HCT116 (cell line): ENCODE results near the gene CISH. TPM values are rescaled to one million over a fixed set of nuclear protein-coding genes. Genes with fewer than 3 reads are reported as not detected.

Experiments used
- ATAC-seq: fragments of 200-7000 bp; cut with Tn5 transposase; 2 replicates; pipeline ENCODE4 v1.9.1; 2020; ENCODE audit warnings: mild to moderate bottlenecking, moderate library complexity
- BruUV-seq: library from RNA; stranded (reverse); fragments of 400-500 nt; replicated peaks from 2 replicates; lab custom pipeline; 2021; lab: Mats Ljungman, UMichigan
- CTCF ChIA-PET: fragments of 300-600 bp; sonication (Branson Sonifier 250); formaldehyde crosslinking; loops from one replicate; lab custom pipeline; 2021; ENCODE audit warnings: antibody characterized with exemption; lab: Charles Lee
- POLR2A ChIA-PET: fragments of 300-600, 350-600 bp; sonication (Branson Sonifier 250); formaldehyde crosslinking; loops from one replicate; lab custom pipeline; 2021; ENCODE audit warnings: antibody characterized with exemption; lab: Charles Lee
- RAD21 ChIA-PET, 2 experiments: fragments of 300-600 bp; sonication (Branson Sonifier 250); formaldehyde crosslinking; loops; one replicate each; lab custom pipeline; 2023; ENCODE audit warnings: low total read pairs in 2 of 2; ENCODE audit not compliant: uncharacterized antibody in 2 of 2, unreplicated experiment in 2 of 2, low non-redundant PET in 1 of 2; lab: Charles Lee
- DNase-seq: peaks from one replicate; pipeline ENCODE4 v3.0.0-alpha.2; 2010; ENCODE audit warnings: low read depth, low spot score
- H2AFZ ChIP-seq: fragments of 200-600 bp; shearing (Covaris generic), sonication (generic); 2 replicates; pipeline ENCODE4 v1.6.1; 2017; ENCODE audit warnings: low read depth, mixed run types, mixed read lengths, antibody characterized with exemption, low read length; ENCODE audit not compliant: poor library complexity, severe bottlenecking
- H3K27ac ChIP-seq: 2 replicates; pipeline ENCODE4 v1.5.1; 2012; ENCODE audit warnings: low read depth, low read length
- H3K27me3 ChIP-seq: fragments of 200-600 bp; sonication (generic); 2 replicates; pipeline ENCODE4 v1.6.1; 2016; ENCODE audit warnings: mixed run types, low read length, mixed read lengths; ENCODE audit not compliant: insufficient read depth
- H3K36me3 ChIP-seq, 2 experiments: fragments of 200-500 bp in 1 of 2; fragments of 200-600 bp in 1 of 2; sonication (Bioruptor generic) in 1 of 2; sonication (generic) in 1 of 2; 2 replicates each; pipeline versions ENCODE4 v1.5.1 to v1.6.1; 2014 to 2016; ENCODE audit warnings: low read length in 2 of 2, inconsistent platforms in 1 of 2, mixed read lengths in 1 of 2, mixed run types in 1 of 2; ENCODE audit not compliant: insufficient read depth in 2 of 2, control insufficient read depth in 1 of 2
- H3K4me1 ChIP-seq, 2 experiments: fragments of 200-600 bp in 1 of 2; sonication (generic) in 1 of 2; 2 replicates each; pipeline versions ENCODE4 v1.5.1 to v1.6.1; 2012 to 2017; ENCODE audit warnings: low read length in 2 of 2, inconsistent platforms in 1 of 2, mild to moderate bottlenecking in 1 of 2, mixed read lengths in 1 of 2, mixed run types in 1 of 2, moderate library complexity in 1 of 2; ENCODE audit not compliant: insufficient read depth in 2 of 2, control insufficient read depth in 1 of 2
- H3K4me2 ChIP-seq: fragments of 200-600 bp; sonication (generic); 2 replicates; pipeline ENCODE4 v1.6.1; 2017; ENCODE audit warnings: mixed run types, low read length, mixed read lengths
- H3K4me3 ChIP-seq, 2 experiments: fragments of 200-600 bp in 1 of 2; sonication (generic) in 1 of 2; replicated peaks in 1 of 2; 2 replicates each; pipeline ENCODE4 v1.5.1; 2011 to 2016; ENCODE audit warnings: low read length in 2 of 2, control low read depth in 1 of 2, low read depth in 1 of 2, mild to moderate bottlenecking in 1 of 2, mixed read lengths in 1 of 2, mixed run types in 1 of 2
- H3K79me2 ChIP-seq: fragments of 200-600 bp; sonication (generic); 2 replicates; pipeline ENCODE4 v1.6.1; 2017; ENCODE audit warnings: mild to moderate bottlenecking, mixed run types, low read length, moderate library complexity, mixed read lengths; ENCODE audit not compliant: insufficient read depth
- H3K9ac ChIP-seq: fragments of 200-600 bp; sonication (generic); 2 replicates; pipeline ENCODE4 v1.6.1; 2016; ENCODE audit warnings: low read length, mixed read lengths
- H3K9me2 ChIP-seq: fragments of 200-600 bp; sonication (generic), shearing (Covaris generic); 2 replicates; pipeline ENCODE4 v1.6.1; 2017; ENCODE audit warnings: mixed run types, mild to moderate bottlenecking, moderate library complexity; ENCODE audit not compliant: insufficient read depth
- H3K9me3 ChIP-seq, 2 experiments: fragments of 200-500 bp in 1 of 2; fragments of 200-600 bp in 1 of 2; sonication (Bioruptor generic) in 1 of 2; sonication (generic) in 1 of 2; 2 replicates each; pipeline ENCODE4 v1.6.1; 2014 to 2017; ENCODE audit warnings: low read length in 2 of 2, mixed read lengths in 2 of 2, inconsistent platforms in 1 of 2, low read depth in 1 of 2, mild to moderate bottlenecking in 1 of 2, mixed run types in 1 of 2, moderate library complexity in 1 of 2; ENCODE audit not compliant: control insufficient read depth in 1 of 2, insufficient read depth in 1 of 2
- H4K20me1 ChIP-seq: fragments of 200-600 bp; sonication (generic), shearing (Covaris generic); 2 replicates; pipeline ENCODE4 v1.6.1; 2017; ENCODE audit warnings: mixed run types, mild to moderate bottlenecking, moderate library complexity; ENCODE audit not compliant: insufficient read depth
- CTCF ChIP-seq, 3 experiments: fragments of 200-600 bp in 1 of 3; sonication (generic) in 1 of 3; IDR thresholded peaks in 2 of 3; conservative IDR thresholded peaks in 1 of 3; 2 replicates each; pipeline ENCODE4 v1.5.1; 2012 to 2017; ENCODE audit warnings: low read depth in 2 of 3, low read length in 2 of 3, antibody characterized with exemption in 1 of 3, borderline replicate concordance in 1 of 3, control low read depth in 1 of 3, mild to moderate bottlenecking in 1 of 3, mixed read lengths in 1 of 3, mixed run types in 1 of 3, moderate library complexity in 1 of 3; ENCODE audit not compliant: insufficient read depth in 1 of 3
- EZH2 ChIP-seq: fragments of 200-600 bp; sonication (generic); IDR thresholded peaks from 2 replicates; pipeline ENCODE4 v1.6.1; 2017; ENCODE audit warnings: antibody characterized with exemption, mixed run types
- POLR2AphosphoS5 ChIP-seq: IDR thresholded peaks from 2 replicates; pipeline ENCODE4 v1.6.1; 2011; ENCODE audit warnings: mild to moderate bottlenecking, low read depth, low read length, moderate library complexity
- RAD21 ChIP-seq: IDR thresholded peaks from 2 replicates; pipeline ENCODE4 v1.6.1; 2012; ENCODE audit warnings: low read depth, mild to moderate bottlenecking
- YY1 ChIP-seq: IDR thresholded peaks from 2 replicates; pipeline ENCODE4 v1.6.1; 2011; ENCODE audit warnings: low read length, low read depth, moderate library complexity, mild to moderate bottlenecking; ENCODE audit not compliant: insufficient replicate concordance; ENCODE audit errors: extremely low read depth
- intact Hi-C: fragments of 100-400 bp; cut with micrococcal nuclease; formaldehyde crosslinking; loops from 2 replicates; pipeline ENCODE4 v1.10.0; 2022
- total RNA-seq: library from RNA; stranded (reverse); gene quantifications from one replicate; pipeline ENCODE4 v1.2.1, GENCODE V29; 2021; ENCODE audit not compliant: unreplicated experiment

CISH gene
- total RNA-seq, 1 experiment from 2014 or later, result 4.5 TPM

- H3K9me2 ChIP-seq, result no peaks in the 10 kb centered on the region
- no peak for DNase-seq
- BruUV-seq, result no TSS peak
- no peak overlapping the region for H3K4me3 ChIP-seq
- ATAC-seq, result peak; percentile 81
- no peak overlapping the region for H3K27ac ChIP-seq
- TF ChIP-seq POLR2AphosphoS5 (peak; percentile 31; the same call in 1 of the 2 replicates), YY1 (peak; percentile 47), CTCF (IDR thresholded peaks at IDR 0.05 in 2 of 3, conservative IDR thresholded peaks at IDR 0.05 in 1 of 3; ENCODE audit: borderline replicate concordance in 1 of 3, insufficient read depth in 1 of 3, low read depth in 2 of 3, low read length in 2 of 3) (peak; percentile 64 to 75 (median 65)), RAD21 (peak; percentile 92), EZH2 (no peak)
- ChIA-PET RAD21 (interaction anchor here (1.3 to 2.0 kb wide), 6 partner anchors 10 to 37 kb away, joined by 3 to 40 read pairs (median 10); partner anchors contain the start of gene MAPKAPK3 (in 2 of the 2)), CTCF (interaction anchor here (0.7 to 4.9 kb wide), 13 partner anchors 10 to 719 kb away, joined by 3 to 83 read pairs (median 5); partner anchors contain the start of genes CISH and MAPKAPK3), POLR2A (interaction anchor here (0.7 to 1.6 kb wide), 6 partner anchors 25 to 41 kb away, joined by 3 to 8 read pairs (median 4); partner anchors contain the start of genes CISH and MAPKAPK3)
- H3K9me3 ChIP-seq, result no peaks in the 10 kb centered on the region
- peaks cover 0 to 2% of the 10 kb centered on the region in 2 experiments; a peak in 2 of 4 replicates for H3K36me3 ChIP-seq
- H3K9ac ChIP-seq, result no peak overlapping the region
- no peak overlapping the region for H2AFZ ChIP-seq
- no peaks in the 10 kb centered on the region for H3K27me3 ChIP-seq
- H3K79me2 ChIP-seq, result no peaks in the 10 kb centered on the region
- H3K4me1 ChIP-seq, result peaks cover 5 to 23% of the 10 kb centered on the region in 2 experiments
- no peak overlapping the region for H3K4me2 ChIP-seq
- H4K20me1 ChIP-seq, result no peaks in the 10 kb centered on the region
- intact Hi-C loops, result loop anchor here (1.0 kb wide), 1 partner anchor 36 kb away; no protein-coding TSS in a partner anchor
Observed at GRCh38 chr3:50652709-50653108, 41.1 kb upstream of the CISH start.
